ENCODE results near the gene HLA-DRB1.

The HLA-DRB1 gene

GRCh38 chr6:32565511-32565910, 24.1 kb downstream of the HLA-DRB1 start:
- TF ChIP-seq ZBTB7A (IDR thresholded peaks at IDR 0.05; ENCODE audit: low read depth) (no peak), NFIC (IDR thresholded peaks at IDR 0.05) (no peak), TCF12 (IDR thresholded peaks at IDR 0.05; ENCODE audit: low read depth) (no peak), CREB1 (IDR thresholded peaks at IDR 0.05; ENCODE audit: low read depth) (no peak), FOXM1 (IDR thresholded peaks at IDR 0.05; ENCODE audit: borderline replicate concordance, low read depth) (no peak), EGR1 (IDR thresholded peaks at IDR 0.05) (no peak), USF1 (IDR thresholded peaks at IDR 0.05) (no peak), YY1 (IDR thresholded peaks at IDR 0.05; ENCODE audit: low read depth) (no peak), EP300 (IDR thresholded peaks at IDR 0.05; ENCODE audit: borderline replicate concordance) (no peak), TAF1 (IDR thresholded peaks at IDR 0.05; ENCODE audit: low read depth) (no peak), RAD21 (IDR thresholded peaks at IDR 0.05; ENCODE audit: low read depth) (no peak), TEAD4 (IDR thresholded peaks at IDR 0.05) (no peak)
- TF ChIP-seq, protein P1, sequence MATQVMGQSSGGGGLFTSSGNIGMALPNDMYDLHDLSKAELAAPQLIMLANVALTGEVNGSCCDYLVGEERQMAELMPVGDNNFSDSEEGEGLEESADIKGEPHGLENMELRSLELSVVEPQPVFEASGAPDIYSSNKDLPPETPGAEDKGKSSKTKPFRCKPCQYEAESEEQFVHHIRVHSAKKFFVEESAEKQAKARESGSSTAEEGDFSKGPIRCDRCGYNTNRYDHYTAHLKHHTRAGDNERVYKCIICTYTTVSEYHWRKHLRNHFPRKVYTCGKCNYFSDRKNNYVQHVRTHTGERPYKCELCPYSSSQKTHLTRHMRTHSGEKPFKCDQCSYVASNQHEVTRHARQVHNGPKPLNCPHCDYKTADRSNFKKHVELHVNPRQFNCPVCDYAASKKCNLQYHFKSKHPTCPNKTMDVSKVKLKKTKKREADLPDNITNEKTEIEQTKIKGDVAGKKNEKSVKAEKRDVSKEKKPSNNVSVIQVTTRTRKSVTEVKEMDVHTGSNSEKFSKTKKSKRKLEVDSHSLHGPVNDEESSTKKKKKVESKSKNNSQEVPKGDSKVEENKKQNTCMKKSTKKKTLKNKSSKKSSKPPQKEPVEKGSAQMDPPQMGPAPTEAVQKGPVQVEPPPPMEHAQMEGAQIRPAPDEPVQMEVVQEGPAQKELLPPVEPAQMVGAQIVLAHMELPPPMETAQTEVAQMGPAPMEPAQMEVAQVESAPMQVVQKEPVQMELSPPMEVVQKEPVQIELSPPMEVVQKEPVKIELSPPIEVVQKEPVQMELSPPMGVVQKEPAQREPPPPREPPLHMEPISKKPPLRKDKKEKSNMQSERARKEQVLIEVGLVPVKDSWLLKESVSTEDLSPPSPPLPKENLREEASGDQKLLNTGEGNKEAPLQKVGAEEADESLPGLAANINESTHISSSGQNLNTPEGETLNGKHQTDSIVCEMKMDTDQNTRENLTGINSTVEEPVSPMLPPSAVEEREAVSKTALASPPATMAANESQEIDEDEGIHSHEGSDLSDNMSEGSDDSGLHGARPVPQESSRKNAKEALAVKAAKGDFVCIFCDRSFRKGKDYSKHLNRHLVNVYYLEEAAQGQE (IDR thresholded peaks at IDR 0.05; ENCODE audit: low read depth) = no peak
- TF ChIP-seq, protein P2, sequence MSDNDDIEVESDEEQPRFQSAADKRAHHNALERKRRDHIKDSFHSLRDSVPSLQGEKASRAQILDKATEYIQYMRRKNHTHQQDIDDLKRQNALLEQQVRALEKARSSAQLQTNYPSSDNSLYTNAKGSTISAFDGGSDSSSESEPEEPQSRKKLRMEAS (IDR thresholded peaks at IDR 0.05) = no peak

DNA sequence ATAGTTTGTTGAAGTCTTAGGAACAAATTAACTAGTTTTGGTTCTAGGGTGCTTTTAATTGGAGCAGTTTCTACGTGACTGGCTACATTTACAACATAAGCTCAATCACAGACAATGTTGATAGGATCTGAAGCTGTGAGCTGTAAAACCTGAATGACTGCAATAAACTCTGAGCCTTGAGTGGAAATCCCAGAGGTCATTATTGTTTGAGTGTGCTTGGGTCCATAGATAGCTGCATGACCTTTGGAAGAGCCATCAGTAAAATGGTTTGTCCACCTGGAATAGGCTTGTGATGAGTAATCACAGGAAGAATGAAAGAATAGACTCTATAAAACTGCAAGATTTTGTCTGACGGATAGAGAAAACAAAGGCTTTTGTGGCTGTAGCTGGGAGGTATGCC, 26.7 kb downstream of the HLA-DRB1 start:
- TF ChIP-seq CREB1 (IDR thresholded peaks at IDR 0.05; ENCODE audit: low read depth) = no peak
- no peak for TF ChIP-seq YY1 (IDR thresholded peaks at IDR 0.05; ENCODE audit: low read depth)
- no peak for TF ChIP-seq EGR1 (IDR thresholded peaks at IDR 0.05)
- TF ChIP-seq, protein P2 (IDR thresholded peaks at IDR 0.05) = no peak
- no peak for TF ChIP-seq RAD21 (IDR thresholded peaks at IDR 0.05; ENCODE audit: low read depth)
- TF ChIP-seq USF1 (IDR thresholded peaks at IDR 0.05) = no peak
- no peak for TF ChIP-seq TEAD4 (IDR thresholded peaks at IDR 0.05)
- TF ChIP-seq TCF12 (IDR thresholded peaks at IDR 0.05; ENCODE audit: low read depth) = no peak
- TF ChIP-seq FOXM1 (IDR thresholded peaks at IDR 0.05; ENCODE audit: borderline replicate concordance, low read depth) = no peak
- no peak for TF ChIP-seq ZBTB7A (IDR thresholded peaks at IDR 0.05; ENCODE audit: low read depth)
- TF ChIP-seq EP300 (IDR thresholded peaks at IDR 0.05; ENCODE audit: borderline replicate concordance) = no peak
- TF ChIP-seq TAF1 (IDR thresholded peaks at IDR 0.05; ENCODE audit: low read depth) = no peak
- no peak for TF ChIP-seq NFIC (IDR thresholded peaks at IDR 0.05)

DNA sequence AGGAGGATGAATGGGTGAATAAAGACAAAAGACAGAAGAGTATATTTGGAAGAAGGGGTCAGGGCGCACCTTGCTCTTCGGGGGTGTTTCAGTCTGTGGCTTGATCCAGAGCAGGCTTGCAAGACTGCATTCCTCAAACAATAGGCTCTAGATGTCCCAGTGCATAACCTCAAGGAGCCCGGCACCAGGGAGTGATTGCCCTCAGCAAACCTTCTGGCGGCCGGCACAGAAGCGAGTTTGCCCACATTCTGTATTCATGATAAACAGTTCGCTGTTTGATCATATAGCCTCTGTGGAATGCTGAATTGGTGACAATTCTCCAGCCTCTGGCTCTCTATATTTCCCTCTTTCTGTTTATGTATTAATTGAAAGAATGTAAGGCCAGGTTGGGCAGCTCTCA, 29.9 kb downstream of the HLA-DRB1 start:
- TF ChIP-seq TEAD4 (IDR thresholded peaks at IDR 0.05) (no peak), USF1 (IDR thresholded peaks at IDR 0.05) (no peak), EP300 (IDR thresholded peaks at IDR 0.05; ENCODE audit: borderline replicate concordance) (no peak), CEBPB (IDR thresholded peaks at IDR 0.05) (no peak), NFIC (IDR thresholded peaks at IDR 0.05) (no peak), RAD21 (IDR thresholded peaks at IDR 0.05; ENCODE audit: low read depth) (no peak), YY1 (IDR thresholded peaks at IDR 0.05; ENCODE audit: low read depth) (no peak), FOXM1 (IDR thresholded peaks at IDR 0.05; ENCODE audit: borderline replicate concordance, low read depth) (no peak), CREB1 (IDR thresholded peaks at IDR 0.05; ENCODE audit: low read depth) (no peak), TAF1 (IDR thresholded peaks at IDR 0.05; ENCODE audit: low read depth) (no peak), TCF12 (IDR thresholded peaks at IDR 0.05; ENCODE audit: low read depth) (no peak)
- TF ChIP-seq, protein P2 (IDR thresholded peaks at IDR 0.05) = no peak
- TF ChIP-seq, protein P1 (IDR thresholded peaks at IDR 0.05; ENCODE audit: low read depth) = no peak

GRCh38 chr6:32558426-32559057, 31.1 kb downstream of the HLA-DRB1 start:
- no peak for TF ChIP-seq TEAD4 (IDR thresholded peaks at IDR 0.05)
- TF ChIP-seq TAF1 (IDR thresholded peaks at IDR 0.05; ENCODE audit: low read depth) = no peak
- TF ChIP-seq TCF12 (IDR thresholded peaks at IDR 0.05; ENCODE audit: low read depth) = no peak

Data from Ishikawa (cell line).